ENCODE measurements around the gene MTHFS.

Gene MTHFS

DNA sequence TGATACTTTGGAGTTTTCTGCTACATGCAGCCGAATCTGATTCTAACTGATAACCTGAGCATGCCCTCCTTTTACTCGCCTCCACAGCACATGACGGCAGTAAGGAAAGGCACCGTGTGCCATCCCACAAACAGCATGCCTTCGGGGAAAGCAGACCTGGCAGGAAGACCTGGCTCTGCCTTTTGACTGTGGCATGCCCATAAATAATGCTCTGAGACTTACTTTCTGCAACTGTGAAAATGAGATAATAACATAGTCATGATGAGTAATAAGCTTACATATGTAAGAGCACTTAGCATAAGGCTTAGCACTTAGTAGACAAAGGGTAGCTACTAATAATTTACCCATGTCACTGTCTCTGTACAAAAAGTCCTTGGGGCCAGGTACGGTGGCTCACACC lies 32.9 kb downstream of the MTHFS start:
- TF ChIP-seq TAF1 (IDR thresholded peaks at IDR 0.05; ENCODE audit: borderline replicate concordance, insufficient read depth, low read length), result no peak
- no peak for TF ChIP-seq POLR2AphosphoS5 (IDR thresholded peaks at IDR 0.05; ENCODE audit: low read depth, low read length)
- TF ChIP-seq, protein P1, sequence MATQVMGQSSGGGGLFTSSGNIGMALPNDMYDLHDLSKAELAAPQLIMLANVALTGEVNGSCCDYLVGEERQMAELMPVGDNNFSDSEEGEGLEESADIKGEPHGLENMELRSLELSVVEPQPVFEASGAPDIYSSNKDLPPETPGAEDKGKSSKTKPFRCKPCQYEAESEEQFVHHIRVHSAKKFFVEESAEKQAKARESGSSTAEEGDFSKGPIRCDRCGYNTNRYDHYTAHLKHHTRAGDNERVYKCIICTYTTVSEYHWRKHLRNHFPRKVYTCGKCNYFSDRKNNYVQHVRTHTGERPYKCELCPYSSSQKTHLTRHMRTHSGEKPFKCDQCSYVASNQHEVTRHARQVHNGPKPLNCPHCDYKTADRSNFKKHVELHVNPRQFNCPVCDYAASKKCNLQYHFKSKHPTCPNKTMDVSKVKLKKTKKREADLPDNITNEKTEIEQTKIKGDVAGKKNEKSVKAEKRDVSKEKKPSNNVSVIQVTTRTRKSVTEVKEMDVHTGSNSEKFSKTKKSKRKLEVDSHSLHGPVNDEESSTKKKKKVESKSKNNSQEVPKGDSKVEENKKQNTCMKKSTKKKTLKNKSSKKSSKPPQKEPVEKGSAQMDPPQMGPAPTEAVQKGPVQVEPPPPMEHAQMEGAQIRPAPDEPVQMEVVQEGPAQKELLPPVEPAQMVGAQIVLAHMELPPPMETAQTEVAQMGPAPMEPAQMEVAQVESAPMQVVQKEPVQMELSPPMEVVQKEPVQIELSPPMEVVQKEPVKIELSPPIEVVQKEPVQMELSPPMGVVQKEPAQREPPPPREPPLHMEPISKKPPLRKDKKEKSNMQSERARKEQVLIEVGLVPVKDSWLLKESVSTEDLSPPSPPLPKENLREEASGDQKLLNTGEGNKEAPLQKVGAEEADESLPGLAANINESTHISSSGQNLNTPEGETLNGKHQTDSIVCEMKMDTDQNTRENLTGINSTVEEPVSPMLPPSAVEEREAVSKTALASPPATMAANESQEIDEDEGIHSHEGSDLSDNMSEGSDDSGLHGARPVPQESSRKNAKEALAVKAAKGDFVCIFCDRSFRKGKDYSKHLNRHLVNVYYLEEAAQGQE (IDR thresholded peaks at IDR 0.05; ENCODE audit: insufficient read depth in 1 of 2, low read depth in 2 of 2, low read length in 2 of 2), result no peak
- TF ChIP-seq FOXP2 (optimal IDR thresholded peaks at IDR 0.05; ENCODE audit: borderline replicate concordance, extremely low read depth, extremely low read length, insufficient read depth), result no peak
- no peak for TF ChIP-seq SIN3A (IDR thresholded peaks at IDR 0.05; ENCODE audit: borderline replicate concordance, insufficient read depth, low read length)

DNA sequence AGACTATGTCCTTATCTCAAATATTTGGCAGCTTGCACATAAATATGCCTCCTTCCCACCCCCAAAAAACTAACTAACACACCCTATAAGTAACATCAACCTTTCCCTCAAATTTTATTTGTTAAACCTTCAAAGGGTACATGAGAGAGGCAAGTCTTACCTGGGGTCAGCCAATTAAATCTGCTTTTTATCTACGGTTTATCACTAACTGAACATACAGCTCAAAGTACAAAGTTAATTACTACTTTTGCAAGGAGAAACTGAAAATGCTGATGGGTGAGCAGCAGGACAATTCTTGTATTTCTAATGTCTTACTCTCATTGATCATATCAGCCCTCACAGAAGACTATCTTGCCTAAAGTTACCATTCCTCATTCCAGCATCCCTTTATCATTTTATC lies 34.6 kb downstream of the MTHFS start:
- TF ChIP-seq POLR2AphosphoS5 (IDR thresholded peaks at IDR 0.05; ENCODE audit: low read depth, low read length) (no peak), SIN3A (IDR thresholded peaks at IDR 0.05; ENCODE audit: borderline replicate concordance, insufficient read depth, low read length) (no peak), TAF1 (IDR thresholded peaks at IDR 0.05; ENCODE audit: borderline replicate concordance, insufficient read depth, low read length) (no peak), FOXP2 (optimal IDR thresholded peaks at IDR 0.05; ENCODE audit: borderline replicate concordance, extremely low read depth, extremely low read length, insufficient read depth) (no peak)
- TF ChIP-seq, protein P1 (IDR thresholded peaks at IDR 0.05; ENCODE audit: insufficient read depth in 1 of 2, low read depth in 2 of 2, low read length in 2 of 2), result no peak

DNA sequence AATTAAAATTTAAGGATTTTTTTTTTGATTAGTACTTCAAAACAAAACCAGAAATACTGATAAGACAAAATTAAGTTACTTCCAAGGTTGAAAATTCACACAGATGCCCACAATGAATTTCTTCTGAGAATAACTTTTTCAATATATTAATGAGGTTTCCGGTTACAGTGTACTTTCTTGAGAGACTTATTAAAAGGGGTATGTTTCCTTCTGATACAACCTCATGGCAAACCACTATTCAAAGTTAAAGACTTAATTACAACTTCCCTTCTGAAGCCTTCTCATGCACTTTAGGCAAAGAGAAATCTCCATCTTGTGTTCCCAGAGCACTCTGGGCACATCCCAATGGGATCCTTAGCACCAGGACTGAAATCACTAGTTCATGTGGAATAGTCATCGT lies 36.2 kb downstream of the MTHFS start:
- no peak for TF ChIP-seq SIN3A (IDR thresholded peaks at IDR 0.05; ENCODE audit: borderline replicate concordance, insufficient read depth, low read length)
- TF ChIP-seq POLR2AphosphoS5 (IDR thresholded peaks at IDR 0.05; ENCODE audit: low read depth, low read length), result no peak
- TF ChIP-seq, protein P1 (IDR thresholded peaks at IDR 0.05; ENCODE audit: insufficient read depth in 1 of 2, low read depth in 2 of 2, low read length in 2 of 2), result no peak
- TF ChIP-seq FOXP2 (optimal IDR thresholded peaks at IDR 0.05; ENCODE audit: borderline replicate concordance, extremely low read depth, extremely low read length, insufficient read depth), result no peak
- no peak for TF ChIP-seq TAF1 (IDR thresholded peaks at IDR 0.05; ENCODE audit: borderline replicate concordance, insufficient read depth, low read length)

DNA sequence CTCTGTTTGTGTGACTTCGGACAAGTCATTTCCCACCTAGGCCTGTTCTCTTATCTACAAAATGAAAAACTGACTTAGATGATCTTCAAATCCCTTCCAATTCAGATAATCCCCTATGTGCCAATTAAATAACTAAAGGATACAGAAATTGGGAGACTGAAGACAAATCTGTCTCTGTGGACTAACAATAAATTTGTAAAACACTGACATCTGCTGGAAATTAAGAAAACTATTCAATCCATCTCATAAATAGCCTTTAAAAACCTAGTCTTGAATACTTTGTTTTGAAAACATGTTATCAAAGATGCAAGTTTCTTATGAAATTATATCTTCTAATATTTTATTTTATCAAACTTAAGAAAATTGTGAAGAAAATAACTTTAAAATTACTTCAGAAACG lies 38.3 kb downstream of the MTHFS start:
- TF ChIP-seq, protein P1 (IDR thresholded peaks at IDR 0.05; ENCODE audit: insufficient read depth in 1 of 2, low read depth in 2 of 2, low read length in 2 of 2), result no peak
- TF ChIP-seq SIN3A (IDR thresholded peaks at IDR 0.05; ENCODE audit: borderline replicate concordance, insufficient read depth, low read length) (no peak), FOXP2 (optimal IDR thresholded peaks at IDR 0.05; ENCODE audit: borderline replicate concordance, extremely low read depth, extremely low read length, insufficient read depth) (no peak), POLR2AphosphoS5 (IDR thresholded peaks at IDR 0.05; ENCODE audit: low read depth, low read length) (no peak), TAF1 (IDR thresholded peaks at IDR 0.05; ENCODE audit: borderline replicate concordance, insufficient read depth, low read length) (no peak)
